ENCODE results near the gene MARCHF3.
"Not testable (repeated sequence)": the region's sequence is repeated elsewhere in the genome, so short reads cannot be mapped to it uniquely, and the experiment has no call there.

The MARCHF3 gene, protein sequence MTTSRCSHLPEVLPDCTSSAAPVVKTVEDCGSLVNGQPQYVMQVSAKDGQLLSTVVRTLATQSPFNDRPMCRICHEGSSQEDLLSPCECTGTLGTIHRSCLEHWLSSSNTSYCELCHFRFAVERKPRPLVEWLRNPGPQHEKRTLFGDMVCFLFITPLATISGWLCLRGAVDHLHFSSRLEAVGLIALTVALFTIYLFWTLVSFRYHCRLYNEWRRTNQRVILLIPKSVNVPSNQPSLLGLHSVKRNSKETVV

DNA sequence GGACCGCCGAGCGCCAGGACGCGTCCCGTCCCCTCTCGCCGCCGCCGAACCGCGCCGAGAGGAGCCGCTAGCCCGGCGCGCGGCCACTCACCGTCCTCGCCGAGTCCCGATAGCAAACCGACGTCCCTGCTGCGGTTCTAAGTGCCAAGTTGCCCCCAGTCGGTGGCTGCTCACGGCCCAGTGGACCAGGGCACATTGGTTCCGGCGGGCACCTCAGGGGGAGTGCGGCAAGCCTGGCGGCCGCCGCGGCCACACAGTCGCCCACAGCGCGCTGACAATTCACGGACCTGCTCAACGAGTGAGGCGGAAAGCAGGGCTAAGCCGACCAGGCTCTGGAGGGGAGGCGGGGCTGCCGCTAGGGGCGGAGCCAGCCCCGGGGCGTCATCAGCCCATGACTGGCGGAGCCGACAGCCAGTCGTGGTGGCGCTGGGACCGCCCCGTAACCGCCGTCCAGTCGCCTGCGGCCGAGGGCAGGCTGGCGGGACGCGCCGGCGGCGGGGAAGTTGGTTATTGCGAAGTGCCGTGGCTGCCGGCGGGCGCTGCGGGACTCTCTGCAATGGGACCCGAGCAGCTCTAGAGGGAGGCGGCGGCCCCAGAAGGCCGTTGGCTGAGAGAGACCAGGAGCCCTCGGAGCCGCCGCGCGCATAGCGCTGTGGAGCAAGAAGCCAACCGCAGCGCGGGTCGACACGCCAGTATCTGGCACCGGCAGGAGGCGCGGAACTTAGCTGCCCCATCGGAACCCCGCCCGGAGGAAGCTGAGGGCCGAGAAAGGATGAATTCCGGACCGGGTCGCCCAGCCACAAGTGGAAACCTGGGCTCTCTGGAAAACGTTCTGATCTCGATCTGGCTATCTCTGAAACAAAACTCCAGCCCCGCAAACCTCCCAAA, at the start of gene MARCHF3:
Gene MARCHF3, minus strand, starts transcription at position 300 of the 888 bp plus-strand sequence. CDS start 112,387 bp downstream, outside the sequence.
- DNase-seq = peak; percentile 97

DNA sequence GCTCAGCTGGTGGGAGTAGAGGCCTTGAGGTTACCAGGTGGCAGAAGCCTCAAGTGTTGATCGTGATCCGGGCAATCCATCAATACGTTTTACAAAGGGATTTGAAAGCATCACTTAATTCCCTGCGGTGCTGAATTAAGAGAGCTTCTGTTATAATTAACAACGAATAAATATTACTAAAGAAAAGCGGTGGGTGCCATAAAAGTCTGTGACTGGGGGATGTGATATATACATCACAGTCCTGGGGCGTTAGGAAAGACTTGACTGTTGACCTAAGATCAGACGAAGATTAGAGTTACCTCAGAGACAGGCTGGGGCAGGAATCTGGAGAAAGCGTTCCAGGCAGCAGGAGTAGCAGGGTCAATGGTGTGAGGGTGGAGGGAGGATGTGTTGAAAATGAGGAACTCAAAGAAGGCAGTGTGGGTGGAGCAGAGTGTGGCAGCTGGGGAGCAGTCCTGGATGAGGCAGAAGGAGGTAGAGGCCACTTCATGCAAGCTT, 49.7 kb upstream of the MARCHF3 start:
- no peak for DNase-seq

DNA sequence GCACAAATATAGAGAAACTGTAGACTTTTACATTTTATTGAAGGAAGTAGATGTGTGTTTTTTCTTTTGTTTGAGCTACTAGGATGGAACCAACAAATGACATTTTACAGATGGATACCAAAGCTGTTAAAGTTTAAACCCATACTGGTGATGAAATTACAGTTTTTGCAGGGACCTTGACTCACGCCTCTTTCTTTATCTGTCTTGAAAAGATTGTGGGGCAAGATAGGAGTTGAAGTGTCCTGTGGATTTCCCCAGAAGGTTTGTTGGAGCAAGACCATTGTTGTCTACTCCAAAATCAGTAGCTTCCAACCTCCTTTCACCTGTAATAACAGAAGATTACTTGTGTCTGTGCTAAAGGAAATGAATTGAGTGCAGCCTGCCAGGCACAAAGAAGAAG, 47.0 kb upstream of the MARCHF3 start:
- DNase-seq = no peak

DNA sequence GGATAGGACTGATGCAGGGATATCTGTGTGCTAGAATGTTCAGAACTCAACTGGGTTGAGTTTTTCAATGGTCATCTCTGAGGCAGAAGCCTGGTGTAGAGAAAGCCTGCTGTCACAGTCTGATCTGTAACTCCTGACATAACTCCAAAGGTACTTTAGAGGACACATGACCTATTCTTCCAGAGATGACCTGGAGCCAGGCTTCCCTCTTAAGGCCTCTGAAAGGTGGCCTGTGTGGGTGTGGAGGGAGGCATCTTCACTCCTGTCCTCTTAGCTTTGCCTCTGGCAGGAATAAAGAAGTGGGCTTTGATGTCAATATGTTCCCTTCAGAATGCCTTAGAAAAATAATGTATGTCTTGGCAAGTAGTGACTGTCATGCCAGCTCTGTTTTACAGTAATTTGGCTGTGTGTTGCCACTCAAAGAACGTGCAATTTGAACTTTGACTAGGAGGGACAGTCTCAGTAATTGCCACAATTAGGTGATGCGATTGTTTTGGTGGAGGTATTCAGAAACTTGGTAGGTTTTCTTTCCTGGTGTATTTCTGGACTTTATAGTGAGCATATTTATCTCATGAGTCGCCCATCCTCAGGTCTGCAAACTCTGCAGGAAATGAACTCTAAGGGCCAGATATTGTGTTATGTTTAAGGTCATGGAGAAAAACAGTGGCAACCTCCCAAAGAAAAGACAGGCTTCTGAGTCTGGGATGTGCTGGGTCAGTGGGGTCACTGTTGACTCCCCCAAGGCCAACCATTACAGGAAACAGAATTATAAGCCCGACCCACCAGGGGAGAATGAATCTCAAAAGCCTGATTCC, 46.2 kb upstream of the MARCHF3 start:
- DNase-seq = no peak

DNA sequence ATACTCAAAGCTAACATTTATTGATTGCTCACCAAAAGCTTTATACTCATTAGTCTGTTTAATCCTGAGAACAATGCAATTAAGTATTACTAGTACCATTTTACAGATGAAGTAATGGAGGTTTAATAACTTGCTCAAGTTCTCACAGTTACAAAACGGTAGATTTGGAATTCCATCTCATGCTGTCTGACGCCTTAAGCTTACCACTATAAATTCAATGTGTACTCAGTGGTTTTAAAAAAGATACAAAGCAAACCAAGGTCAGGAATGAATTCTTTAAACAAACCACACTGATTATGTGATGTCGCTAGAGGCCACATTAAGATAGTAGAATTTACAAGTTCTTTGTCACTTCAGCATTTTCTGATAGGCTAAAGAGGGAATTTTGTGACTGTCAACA, 44.1 kb upstream of the MARCHF3 start:
- no peak for DNase-seq

DNA sequence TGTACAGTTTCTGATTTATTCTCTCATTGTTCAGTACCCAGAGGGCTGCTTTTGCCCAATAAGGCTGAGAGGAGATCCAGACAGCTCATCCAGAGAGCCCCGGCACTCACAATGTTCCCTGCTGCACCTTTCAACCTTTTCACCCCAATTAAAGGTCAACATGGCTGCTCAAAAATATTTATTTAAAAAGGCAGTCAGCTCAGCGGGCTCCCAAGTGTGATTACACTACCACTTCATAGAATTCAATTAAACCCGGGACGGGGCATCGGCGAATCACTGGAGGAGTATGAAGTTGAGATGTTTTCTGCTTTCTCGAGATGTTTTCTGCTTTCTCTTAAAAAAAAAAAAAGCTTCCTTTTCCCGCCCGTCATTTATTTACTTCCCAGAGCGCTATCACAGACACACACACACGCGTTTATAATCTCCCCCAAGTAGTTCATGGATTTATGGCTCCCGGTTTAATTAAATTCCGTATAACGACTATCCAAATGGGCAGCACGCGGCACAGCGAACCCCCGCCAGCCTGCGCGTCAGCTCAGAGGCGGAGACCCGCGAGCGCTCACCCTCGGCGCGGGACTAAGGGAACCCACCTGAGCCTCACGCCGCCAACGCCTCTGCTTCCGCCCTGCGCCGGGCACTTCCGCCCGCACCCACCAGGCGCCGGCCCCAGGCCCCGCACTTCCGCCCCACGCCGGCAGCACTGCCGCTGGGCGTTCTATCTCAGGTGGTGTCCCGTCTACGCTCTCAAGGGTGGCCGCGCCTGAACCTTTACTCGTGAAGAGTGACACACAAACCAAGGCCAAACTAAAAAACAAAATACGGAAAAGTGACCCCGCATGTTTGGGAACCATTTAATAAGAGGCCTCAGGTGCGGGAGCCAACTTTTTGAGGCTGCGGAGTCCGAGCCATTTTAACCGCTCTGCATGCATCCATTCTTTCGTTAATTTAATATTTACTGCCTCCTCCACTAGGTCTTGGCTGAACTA, 42.8 kb upstream of the MARCHF3 start, which contains the start of gene C5orf63:
Gene C5orf63, minus strand, starts transcription at position 642 of the 986 bp plus-strand sequence. CDS start 14,507 bp downstream, outside the sequence.
- peak; percentile 70 for DNase-seq

DNA sequence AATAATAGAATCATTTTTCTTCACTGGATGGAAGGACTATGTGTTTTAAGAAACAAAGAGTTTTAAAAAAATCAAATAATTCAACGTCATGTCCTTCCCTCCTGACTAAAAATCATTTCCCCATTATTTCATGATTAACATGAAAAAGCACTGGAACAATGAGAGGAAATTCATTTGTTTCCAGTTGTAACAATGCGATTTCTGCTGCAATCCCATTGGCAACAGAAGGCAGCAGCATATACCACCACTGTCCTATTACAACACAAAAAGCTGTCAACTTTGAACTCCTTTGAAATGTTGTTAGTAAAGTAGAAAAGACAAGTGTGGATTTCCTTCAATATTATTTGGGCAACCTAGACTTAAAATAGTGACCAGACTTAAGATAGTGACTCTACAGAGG, 39.9 kb upstream of the MARCHF3 start:
- DNase-seq = no peak

DNA sequence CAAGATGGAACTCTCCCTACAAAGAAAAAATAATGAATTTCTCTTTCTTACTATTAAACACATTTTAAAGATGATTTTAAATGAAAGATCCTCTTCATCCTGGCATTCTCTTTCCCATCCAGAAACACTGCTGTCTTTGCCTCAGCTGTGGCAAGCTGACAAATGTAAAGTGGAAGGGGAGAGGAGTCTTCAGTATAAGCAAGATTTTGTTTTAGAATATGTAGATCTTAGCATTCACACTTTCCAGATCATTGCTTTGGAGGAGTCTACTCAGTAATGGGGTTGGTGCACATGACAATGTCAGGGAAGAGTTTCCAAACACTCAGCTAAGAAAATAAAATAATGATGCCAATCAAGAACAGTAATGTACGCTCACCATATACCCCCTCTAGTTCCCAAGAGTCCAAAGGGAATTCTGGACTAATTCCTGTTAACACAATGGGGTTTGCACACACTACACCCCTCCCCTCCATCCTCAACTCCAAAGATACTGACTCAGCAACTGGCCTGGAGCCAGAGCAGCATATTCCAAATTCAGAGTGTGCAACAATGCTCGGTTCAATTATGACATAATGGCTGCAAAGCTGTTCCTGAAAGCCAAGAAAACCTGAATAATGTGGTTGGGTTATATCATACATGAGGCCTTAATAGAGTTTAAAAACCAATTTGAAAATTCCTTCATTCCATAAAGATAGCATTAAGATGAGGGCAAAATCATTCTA, 38.3 kb upstream of the MARCHF3 start:
- DNase-seq = peak; percentile 32

DNA sequence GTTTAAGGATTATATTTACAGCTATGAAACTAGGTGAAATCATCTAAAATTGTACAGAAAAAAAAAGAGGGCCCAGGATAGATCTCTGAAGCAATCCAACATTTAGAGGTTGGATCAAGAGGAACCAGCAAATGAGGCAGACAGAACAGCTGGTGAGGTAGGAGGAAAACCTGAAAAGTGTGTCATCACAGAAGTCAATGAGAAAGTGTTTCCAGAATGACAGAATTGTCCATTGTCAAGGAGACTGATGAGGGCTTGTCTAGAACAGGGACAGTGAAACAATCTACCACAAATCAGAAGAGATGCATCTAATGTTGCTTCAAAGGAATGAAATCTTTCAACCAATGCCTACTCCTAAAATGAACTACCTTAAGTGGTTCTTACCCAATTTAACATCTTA, 36.4 kb upstream of the MARCHF3 start:
- no peak for DNase-seq

DNA sequence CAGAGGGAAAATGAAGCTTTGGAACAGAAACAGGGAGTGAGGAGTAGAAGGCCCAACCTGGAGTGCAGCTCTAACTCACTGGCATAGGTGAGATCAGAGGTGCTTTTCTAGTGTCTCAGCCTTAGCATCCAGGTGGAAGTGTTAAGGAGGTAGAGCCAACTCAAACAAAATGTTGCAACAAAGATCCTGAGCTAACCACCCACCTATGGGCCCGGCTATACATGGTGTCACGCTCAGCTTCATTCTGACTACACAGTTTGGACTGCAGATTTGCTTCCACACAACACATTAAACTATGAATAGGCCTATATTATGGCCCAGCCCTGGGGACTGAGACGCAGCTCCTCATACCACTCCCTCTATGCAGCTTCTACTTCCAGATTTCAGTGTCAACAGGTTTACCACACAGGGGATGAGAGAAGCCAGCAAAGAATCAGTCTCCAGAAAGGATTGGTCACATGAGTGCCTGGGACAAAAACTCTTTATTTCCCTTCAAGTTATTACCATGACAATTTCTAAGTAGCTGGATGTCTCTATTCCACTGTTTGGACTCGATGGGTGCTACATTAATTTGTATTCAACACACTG, 34.0 kb upstream of the MARCHF3 start:
- no peak for DNase-seq

DNA sequence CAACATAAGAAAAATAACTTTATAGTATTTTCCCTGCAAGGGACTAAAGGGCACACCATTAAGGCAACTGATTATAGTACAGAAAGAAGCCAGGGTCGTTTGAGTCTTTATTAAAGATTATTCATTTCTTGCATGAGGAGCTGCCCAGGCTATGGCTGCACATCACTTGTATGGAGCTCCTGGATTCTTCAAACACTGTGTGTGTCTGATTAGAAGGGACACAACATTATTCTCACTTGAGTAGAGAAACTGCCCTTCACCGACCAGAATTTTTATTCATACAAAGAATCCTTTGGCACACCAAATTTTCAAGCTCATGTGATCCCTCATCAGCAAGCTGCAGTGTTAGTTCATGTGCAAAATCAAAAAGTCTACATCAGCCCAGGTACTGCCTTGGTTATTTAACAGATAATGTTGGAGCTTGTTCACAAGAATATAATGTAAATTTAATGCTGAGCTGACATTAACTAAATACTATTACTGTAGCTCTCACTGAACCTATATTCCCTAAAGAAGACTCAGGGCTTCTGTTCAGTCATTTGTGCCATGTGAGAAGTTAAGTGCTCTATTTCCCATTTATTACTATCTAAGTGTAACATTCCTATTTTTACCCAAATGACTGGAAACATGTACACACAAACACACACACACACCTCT, 33.0 kb upstream of the MARCHF3 start:
- DNase-seq = no peak

DNA sequence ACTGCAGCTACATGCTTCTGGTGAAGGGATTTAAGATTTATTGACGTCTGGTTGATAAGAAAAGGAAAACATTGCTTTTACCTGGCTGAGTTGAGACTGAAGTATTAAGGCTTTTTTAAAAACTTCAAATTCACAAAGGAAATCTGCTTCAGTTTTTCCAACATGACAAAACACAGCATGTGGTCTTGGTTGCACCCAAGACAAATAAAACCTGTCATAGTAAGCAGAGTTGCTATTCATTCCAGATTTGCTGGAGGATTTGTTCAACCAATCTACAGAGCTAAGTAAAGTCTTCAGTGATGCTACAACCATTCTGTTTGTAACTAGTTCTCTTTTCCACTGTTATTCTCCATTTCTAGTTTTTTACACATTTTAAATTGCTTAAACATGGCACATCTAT, 31.6 kb upstream of the MARCHF3 start:
- DNase-seq = no peak

DNA sequence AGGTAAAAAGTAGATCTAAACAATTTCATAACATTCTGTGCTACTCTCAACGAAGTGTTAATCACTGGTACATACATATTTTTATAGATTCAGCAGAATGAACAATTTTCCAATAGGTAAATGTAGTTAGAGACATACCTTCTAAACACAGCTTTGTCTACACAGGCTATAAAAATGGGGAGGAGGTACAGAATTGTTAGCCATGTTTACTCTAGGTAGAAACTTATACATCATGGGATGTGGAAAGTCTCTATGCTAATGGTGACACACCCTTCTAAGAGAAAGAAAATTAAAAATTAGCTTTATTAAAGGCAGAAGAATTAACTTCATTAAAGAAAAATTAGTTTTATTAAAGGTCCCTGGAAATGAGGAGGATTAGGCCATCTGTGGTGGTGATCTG, 31.2 kb upstream of the MARCHF3 start:
- DNase-seq = no peak

DNA sequence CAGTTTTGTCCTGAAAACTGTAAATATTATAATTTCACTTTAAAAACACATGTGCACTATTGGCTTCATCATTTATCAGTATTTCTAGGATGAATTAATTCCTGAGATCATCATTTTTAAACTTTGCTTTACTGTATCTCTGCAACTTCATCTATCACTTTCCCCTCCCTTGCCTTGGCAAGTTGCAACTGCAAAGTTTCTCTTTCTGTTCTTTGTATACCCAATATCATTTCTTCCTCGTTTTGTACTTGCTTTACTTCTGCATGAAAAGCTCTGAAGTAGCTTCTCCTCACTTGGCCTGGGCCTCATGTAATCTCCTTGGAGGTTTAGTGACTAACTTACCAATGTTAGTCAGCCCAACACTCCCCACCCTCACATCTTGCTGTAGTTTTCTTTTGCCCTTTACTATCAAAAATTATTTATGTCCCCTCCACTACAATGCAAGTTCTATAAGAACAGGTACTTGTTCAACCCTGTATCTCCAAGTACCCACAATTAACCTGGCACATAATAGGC, 30.2 kb upstream of the MARCHF3 start:
- DNase-seq = no peak

DNA sequence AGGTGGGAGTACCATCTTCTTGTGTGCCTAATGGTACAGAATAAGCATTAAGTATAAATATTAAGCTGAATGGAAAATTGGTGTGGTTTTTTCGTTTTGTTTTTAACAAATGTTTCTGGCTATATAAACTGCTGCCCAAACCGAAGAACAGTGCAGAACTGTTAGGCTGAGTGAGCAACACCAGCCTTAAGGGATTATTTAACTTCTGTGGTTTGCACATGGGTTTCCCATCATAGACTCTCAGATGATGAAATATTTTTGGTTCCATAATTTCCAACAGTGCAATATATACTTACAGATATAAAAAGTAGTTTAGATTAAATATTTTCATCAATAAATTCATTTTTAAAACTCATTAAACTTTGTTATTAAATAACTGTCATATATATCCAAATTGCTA, 26.5 kb upstream of the MARCHF3 start:
- DNase-seq = no peak

DNA sequence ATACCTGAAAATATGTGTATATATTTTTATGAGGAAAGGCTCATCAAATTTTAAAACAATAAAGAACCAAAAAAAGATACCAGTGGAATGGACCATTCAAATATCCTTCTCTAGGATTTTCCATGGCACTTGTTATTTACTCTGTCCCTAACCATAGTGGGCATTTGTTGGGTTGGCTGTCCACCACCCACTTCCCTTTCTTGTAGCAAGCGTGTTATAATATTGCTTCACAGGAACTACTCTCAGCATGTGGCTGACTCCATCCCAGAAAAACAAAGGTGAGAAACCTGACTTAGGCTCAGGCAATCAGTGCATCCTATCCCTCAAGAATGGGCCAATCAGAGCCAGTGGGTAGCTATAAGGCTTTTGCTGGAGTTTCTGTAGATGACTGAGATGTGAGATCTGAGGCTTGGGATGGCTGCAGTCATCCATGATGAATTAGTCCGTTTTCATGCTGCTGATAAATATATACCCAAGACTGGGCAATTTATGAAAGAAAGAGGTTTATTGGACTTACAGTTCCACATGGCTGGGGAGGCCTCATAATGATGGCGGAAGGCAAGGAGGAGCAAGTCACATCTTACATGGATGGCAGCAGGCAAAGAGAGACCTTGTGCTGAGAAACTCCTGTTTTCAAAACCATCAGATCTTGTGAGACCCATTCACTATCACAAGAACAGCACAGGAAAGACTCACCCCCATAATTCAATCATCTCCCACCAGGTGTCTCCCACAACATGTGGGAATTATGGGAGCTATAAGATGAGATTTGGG, 25.7 kb upstream of the MARCHF3 start:
- no peak for DNase-seq

DNA sequence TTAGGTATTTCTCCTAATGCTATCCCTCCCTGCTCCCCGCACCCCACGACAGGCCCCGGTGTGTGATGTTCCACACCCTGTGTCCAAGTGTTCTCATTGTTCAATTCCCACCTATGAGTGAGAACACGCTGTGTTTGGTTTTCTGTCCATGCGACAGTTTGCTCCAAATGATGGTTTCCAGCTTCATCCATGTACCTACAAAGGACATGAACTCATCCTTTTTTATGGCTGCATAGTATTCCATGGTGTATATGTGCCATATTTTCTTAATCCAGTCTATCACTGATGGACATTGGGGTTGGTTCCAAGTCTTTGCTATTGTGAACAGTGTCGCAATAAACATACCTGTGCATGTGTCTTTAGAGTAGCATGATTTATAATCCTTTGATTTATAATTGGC, 23.2 kb upstream of the MARCHF3 start:
- DNase-seq = not testable (repeated sequence)

DNA sequence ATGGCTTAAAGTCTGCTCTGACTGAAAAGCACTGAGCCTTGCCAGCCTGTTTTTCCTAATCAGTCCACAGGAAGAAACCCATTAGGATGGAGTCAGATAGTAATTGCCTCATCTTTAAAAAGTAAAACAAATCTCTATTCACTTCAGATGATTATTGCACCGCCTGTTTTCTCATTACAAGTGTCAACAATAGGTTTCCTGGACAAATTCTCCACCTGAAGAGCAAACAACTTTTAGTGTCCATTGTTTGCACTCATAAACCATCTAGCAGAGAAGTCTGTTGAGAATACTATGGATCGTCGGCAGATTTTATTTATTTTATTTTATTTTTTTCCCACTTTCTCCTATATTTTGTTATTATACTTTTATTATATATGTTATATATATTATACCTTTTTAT, 22.7 kb upstream of the MARCHF3 start:
- DNase-seq = no peak

DNA sequence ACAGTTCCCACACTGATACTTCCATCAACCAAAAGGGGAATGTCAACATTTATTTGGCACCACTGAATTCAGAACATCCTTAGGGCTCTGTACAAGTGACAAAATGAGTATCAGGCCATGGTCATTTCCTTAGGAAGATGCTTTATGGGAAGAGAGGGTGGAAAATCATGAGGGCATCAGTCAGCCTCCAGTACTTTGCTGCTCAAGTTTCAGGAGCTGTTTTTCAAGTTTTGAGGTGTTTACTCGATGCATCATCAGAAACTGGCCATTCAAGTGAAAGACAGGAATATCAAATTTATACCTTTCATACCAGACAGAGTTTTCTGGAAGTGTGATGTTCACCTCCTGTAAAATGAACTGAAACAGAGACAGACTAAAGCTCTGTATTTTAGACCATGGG, 21.2 kb upstream of the MARCHF3 start:
- DNase-seq = no peak

Measured in femur (tissue), 1 donor.